ENCODE data around the gene ATP9B. TPM values are rescaled to one million over a fixed set of nuclear protein-coding genes. Genes with fewer than 3 reads are reported as not detected.

ATP9B gene, protein sequence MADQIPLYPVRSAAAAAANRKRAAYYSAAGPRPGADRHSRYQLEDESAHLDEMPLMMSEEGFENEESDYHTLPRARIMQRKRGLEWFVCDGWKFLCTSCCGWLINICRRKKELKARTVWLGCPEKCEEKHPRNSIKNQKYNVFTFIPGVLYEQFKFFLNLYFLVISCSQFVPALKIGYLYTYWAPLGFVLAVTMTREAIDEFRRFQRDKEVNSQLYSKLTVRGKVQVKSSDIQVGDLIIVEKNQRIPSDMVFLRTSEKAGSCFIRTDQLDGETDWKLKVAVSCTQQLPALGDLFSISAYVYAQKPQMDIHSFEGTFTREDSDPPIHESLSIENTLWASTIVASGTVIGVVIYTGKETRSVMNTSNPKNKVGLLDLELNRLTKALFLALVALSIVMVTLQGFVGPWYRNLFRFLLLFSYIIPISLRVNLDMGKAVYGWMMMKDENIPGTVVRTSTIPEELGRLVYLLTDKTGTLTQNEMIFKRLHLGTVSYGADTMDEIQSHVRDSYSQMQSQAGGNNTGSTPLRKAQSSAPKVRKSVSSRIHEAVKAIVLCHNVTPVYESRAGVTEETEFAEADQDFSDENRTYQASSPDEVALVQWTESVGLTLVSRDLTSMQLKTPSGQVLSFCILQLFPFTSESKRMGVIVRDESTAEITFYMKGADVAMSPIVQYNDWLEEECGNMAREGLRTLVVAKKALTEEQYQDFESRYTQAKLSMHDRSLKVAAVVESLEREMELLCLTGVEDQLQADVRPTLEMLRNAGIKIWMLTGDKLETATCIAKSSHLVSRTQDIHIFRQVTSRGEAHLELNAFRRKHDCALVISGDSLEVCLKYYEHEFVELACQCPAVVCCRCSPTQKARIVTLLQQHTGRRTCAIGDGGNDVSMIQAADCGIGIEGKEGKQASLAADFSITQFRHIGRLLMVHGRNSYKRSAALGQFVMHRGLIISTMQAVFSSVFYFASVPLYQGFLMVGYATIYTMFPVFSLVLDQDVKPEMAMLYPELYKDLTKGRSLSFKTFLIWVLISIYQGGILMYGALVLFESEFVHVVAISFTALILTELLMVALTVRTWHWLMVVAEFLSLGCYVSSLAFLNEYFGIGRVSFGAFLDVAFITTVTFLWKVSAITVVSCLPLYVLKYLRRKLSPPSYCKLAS
- total RNA-seq: 41.3 and 46.7 TPM in 2 replicates

DNA sequence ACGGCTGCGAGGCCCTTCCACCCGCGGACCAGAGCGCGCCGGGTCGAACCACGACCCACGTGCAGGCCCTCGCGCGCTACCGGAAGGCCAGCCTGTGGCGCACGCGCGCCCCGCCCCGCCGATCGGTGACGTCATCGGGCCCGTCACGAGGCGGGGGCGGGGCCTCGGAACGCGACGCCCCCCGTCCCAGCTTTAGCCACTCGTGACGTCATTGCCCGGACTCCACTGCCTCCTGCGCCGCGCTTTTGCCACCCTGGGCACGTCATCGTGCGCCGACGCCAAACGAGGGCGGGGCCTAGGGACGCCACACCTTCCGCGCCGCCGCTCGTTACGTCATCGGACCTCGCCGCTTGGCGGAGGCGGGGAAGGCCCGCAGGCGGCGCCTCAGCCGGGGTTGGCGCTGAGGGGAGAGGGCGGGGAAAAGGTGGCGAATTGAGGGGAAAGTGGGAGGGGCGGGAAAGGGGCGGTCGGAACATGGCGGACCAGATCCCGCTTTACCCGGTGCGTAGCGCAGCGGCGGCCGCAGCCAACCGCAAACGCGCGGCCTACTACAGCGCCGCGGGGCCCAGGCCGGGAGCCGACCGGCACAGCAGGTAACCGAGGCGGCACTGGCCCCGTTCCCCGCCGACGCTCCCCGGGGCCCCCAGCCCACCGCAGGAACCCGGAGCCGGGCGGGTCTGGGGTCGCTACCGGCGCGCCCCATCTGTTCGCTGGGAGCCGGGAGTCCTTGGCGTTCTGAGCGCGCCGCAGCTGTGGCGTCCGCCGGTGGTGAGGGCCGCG, at the start of gene ATP9B:
Gene ATP9B (plus strand): TSS at position 458 of the 780 bp plus-strand sequence. CDS start 17 bp downstream, at position 475.

DNA sequence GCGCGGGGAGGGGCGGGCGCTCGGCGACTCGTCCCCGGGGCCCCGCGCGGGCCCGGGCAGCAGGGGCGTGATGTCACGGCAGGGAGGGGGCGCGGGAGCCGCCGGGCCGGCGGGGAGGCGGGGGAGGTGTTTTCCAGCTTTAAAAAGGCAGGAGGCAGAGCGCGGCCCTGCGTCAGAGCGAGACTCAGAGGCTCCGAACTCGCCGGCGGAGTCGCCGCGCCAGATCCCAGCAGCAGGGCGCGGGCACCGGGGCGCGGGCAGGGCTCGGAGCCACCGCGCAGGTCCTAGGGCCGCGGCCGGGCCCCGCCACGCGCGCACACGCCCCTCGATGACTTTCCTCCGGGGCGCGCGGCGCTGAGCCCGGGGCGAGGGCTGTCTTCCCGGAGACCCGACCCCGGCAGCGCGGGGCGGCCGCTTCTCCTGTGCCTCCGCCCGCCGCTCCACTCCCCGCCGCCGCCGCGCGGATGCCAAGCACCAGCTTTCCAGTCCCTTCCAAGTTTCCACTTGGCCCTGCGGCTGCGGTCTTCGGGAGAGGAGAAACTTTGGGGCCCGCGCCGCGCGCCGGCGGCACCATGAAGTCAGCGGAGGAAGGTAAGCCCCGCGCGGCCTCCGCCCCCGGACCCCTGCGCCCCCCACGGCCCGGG, 326.7 kb downstream of the ATP9B start, which contains the start of gene NFATC1:
Gene NFATC1 (plus strand): TSS at position 170 of the 644 bp plus-strand sequence. CDS start 295 bp downstream, at position 465.

Other genes with a start within 250 kb of the ATP9B start
- gene SALL3, start 89.6 kb upstream of the ATP9B start, total RNA-seq: not detected in 2 replicates